Glutamatergic neuron (in vitro differentiated cells): ENCODE measurements around the gene DPCD. TPM values are rescaled to one million over a fixed set of nuclear protein-coding genes. Genes with fewer than 3 reads are reported as not detected.
A peak's percentile ranks its signal among the peaks of the same experiment; 100 is the strongest.

Experiments
- DNase-seq: peaks from one replicate; pipeline ENCODE4 v3.0.0; 2022
- H3K27ac Mint-ChIP-seq: one replicate; pipeline ENCODE4 v1.8.0; 2020; ENCODE audit warnings: mild to moderate bottlenecking, mixed read lengths, inconsistent platforms; ENCODE audit not compliant: unreplicated experiment
- H3K27me3 Mint-ChIP-seq: one replicate; pipeline ENCODE4 v1.8.0; 2020; ENCODE audit warnings: mild to moderate bottlenecking, moderate library complexity, mixed read lengths, inconsistent platforms; ENCODE audit not compliant: unreplicated experiment
- H3K36me3 Mint-ChIP-seq: one replicate; pipeline ENCODE4 v1.8.0; 2020; ENCODE audit warnings: mild to moderate bottlenecking, mixed read lengths, inconsistent platforms; ENCODE audit not compliant: unreplicated experiment
- H3K4me1 Mint-ChIP-seq: one replicate; pipeline ENCODE4 v1.8.0; 2020; ENCODE audit warnings: mild to moderate bottlenecking, low read depth, mixed read lengths, inconsistent platforms; ENCODE audit not compliant: unreplicated experiment
- H3K4me3 Mint-ChIP-seq: one replicate; pipeline ENCODE4 v1.8.0; 2020; ENCODE audit warnings: mild to moderate bottlenecking, mixed read lengths, inconsistent platforms; ENCODE audit not compliant: unreplicated experiment
- H3K9me3 Mint-ChIP-seq: one replicate; pipeline ENCODE4 v1.8.0; 2020; ENCODE audit warnings: mild to moderate bottlenecking, moderate library complexity, mixed read lengths, inconsistent platforms; ENCODE audit not compliant: unreplicated experiment
- total RNA-seq: library from RNA; stranded (reverse); fragmentation: NEBNext Ultra II Directional; extraction: Animal tissue kit (Norgen Biotek cat#: 25700); gene quantifications from one replicate; pipeline ENCODE4 v1.2.1, GENCODE V29; 2021; ENCODE audit not compliant: unreplicated experiment
- TF ChIP-seq, protein P1 (sequence below): fragments of 200-600 bp; sonication (generic); IDR thresholded peaks from one replicate; pipeline ENCODE4 v1.5.0; 2021; ENCODE audit not compliant: partially characterized antibody, unreplicated experiment

The DPCD gene
- total RNA-seq, 1 donor from 2014 or later = 10.1 TPM

GRCh38 chr10:101597091-101597900, 9.2 kb downstream of the DPCD start:
- DNase-seq = no peak
- H3K4me1 Mint-ChIP-seq = peaks cover 17% of the 10 kb centered on the region

DNA sequence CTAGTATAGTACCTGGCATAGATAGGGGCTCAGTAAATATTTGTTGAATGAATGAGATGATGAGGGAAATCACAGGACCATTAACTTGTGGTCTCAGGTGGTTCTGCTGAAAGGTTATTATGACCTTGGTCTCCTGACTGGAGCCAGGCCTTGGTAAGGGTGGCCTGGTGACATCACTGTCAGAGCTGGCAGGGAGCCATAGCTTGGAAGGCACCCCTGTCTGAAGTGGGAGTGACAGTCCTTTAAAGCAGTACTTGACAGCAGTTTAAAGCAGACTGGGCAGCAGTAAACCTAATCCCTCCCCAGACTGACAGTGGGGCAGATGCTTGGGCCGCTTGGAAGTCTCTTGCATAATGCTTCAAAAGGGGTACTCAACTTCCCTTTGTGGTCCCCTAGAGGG, 13.4 kb downstream of the DPCD start:
- Mint-ChIP-seq H3K4me3 (no peak overlapping the region), H3K27me3 (peaks cover 6% of the 10 kb centered on the region), H3K36me3 (peaks cover 3% of the 10 kb centered on the region), H3K9me3 (no peaks in the 10 kb centered on the region), H3K4me1 (peaks cover 12% of the 10 kb centered on the region), H3K27ac (no peak overlapping the region)
- TF ChIP-seq, protein P1, sequence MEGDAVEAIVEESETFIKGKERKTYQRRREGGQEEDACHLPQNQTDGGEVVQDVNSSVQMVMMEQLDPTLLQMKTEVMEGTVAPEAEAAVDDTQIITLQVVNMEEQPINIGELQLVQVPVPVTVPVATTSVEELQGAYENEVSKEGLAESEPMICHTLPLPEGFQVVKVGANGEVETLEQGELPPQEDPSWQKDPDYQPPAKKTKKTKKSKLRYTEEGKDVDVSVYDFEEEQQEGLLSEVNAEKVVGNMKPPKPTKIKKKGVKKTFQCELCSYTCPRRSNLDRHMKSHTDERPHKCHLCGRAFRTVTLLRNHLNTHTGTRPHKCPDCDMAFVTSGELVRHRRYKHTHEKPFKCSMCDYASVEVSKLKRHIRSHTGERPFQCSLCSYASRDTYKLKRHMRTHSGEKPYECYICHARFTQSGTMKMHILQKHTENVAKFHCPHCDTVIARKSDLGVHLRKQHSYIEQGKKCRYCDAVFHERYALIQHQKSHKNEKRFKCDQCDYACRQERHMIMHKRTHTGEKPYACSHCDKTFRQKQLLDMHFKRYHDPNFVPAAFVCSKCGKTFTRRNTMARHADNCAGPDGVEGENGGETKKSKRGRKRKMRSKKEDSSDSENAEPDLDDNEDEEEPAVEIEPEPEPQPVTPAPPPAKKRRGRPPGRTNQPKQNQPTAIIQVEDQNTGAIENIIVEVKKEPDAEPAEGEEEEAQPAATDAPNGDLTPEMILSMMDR = no peak
- no peak for DNase-seq

More at GRCh38 chr10:101597091-101597900, 9.2 kb downstream of the DPCD start:
- Mint-ChIP-seq H3K9me3 (peaks cover 2% of the 10 kb centered on the region), H3K27me3 (peaks cover 4% of the 10 kb centered on the region), H3K27ac (peak overlapping the region; percentile 86), H3K4me3 (peak overlapping the region; percentile 62), H3K36me3 (no peaks in the 10 kb centered on the region)
- TF ChIP-seq, protein P1 = no peak

DNA sequence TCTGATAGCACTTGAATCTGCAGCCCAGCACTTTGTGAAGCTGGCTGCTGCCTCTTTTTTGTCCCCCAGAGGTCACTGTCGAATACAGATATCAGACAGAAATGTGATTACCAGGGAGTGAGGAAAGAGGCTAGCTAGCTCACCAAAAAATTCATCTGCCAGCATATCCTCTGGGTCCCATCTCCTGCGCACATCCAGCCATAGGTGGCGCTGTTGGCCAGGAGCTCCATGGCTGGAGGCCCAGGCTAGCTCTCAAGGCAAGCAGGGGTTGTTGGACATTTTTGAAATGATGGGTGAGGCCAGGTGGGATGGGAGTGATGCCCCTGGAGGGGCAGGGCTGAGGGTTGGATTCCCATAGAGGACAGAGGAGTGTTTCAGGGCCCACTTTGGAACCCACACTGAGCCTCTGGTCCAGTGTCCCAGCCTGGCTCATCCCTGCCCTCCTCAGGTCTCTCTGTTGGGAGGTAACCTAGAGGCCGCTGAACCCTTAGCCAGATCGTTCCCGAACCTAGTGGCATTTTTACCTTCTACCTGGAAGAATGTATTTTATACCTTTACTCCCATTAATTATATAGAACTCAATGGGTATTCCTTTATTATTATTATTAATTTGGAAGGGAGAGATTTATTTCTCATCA, 14.8 kb downstream of the DPCD start:
- H3K27me3 Mint-ChIP-seq = peaks cover 4% of the 10 kb centered on the region
- TF ChIP-seq, protein P1 = peak; percentile 95
- DNase-seq = peak; percentile 94
- H3K27ac Mint-ChIP-seq = no peak overlapping the region
- no peaks in the 10 kb centered on the region for H3K9me3 Mint-ChIP-seq
- peaks cover 13% of the 10 kb centered on the region for H3K4me1 Mint-ChIP-seq
- peaks cover 3% of the 10 kb centered on the region for H3K36me3 Mint-ChIP-seq
- H3K4me3 Mint-ChIP-seq = no peak overlapping the region

DNA sequence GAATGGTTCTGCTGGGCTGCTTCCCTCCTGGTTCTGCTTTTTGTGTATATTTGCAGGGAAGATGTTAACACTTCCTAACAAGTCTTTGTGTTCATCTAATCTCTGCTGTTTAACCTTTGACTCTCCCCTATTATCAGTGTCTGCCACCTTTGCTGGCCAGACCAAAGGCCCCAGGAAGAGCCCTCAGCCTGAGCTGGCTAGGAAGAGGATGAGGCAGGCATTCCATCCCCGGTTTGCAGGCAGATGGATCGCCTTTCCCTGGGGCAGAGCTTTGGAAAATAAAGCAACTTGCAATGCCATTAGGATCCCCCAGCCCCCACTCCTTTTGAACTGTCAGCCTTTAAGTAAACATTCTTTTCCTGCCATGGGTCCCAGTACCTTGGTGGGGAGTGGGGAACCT, 19.0 kb downstream of the DPCD start:
- peaks cover 5% of the 10 kb centered on the region for H3K27me3 Mint-ChIP-seq
- peaks cover 3% of the 10 kb centered on the region for H3K9me3 Mint-ChIP-seq
- TF ChIP-seq, protein P1 = no peak
- peaks cover 9% of the 10 kb centered on the region for H3K4me1 Mint-ChIP-seq
- no peak overlapping the region for H3K4me3 Mint-ChIP-seq
- H3K27ac Mint-ChIP-seq = no peak overlapping the region
- no peak for DNase-seq
- H3K36me3 Mint-ChIP-seq = peaks cover 3% of the 10 kb centered on the region

DNA sequence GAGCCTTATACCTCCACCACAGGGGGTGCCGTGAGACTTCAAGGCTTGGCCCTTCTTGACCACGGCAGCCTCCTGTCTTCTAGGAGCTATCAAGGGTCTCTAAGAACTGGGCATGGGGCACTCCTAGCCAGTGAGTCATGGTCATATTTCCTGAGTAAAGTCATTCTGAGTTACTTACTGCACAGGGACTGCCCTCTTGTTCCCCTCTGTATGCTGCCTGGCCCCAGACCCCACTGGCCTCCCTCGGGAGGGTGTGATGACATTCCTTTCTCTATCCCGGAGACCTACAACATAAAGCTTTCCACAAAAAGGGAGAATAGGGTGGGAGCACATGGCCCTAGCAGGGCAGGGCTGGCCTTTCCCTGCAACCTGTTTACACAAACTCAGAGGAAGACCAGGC, 21.4 kb downstream of the DPCD start:
- peaks cover 3% of the 10 kb centered on the region for H3K36me3 Mint-ChIP-seq
- H3K9me3 Mint-ChIP-seq = peaks cover 3% of the 10 kb centered on the region
- peaks cover 2% of the 10 kb centered on the region for H3K27me3 Mint-ChIP-seq
- no peak for DNase-seq
- no peak overlapping the region for H3K27ac Mint-ChIP-seq
- peaks cover 10% of the 10 kb centered on the region for H3K4me1 Mint-ChIP-seq
- H3K4me3 Mint-ChIP-seq = no peak overlapping the region
- TF ChIP-seq, protein P1 = no peak
